Epithelial cell of esophagus (primary cell): Measurements from ENCODE around the gene GNAQ.
A peak's percentile ranks its signal among the peaks of the same experiment; 100 is the strongest.

Source experiments
- DNase-seq: peaks from one replicate; pipeline ENCODE4 v3.0.0; 2010; ENCODE audit warnings: low read depth
- H3K4me3 ChIP-seq: 2 replicates; pipeline ENCODE4 v1.5.1; 2011; ENCODE audit warnings: mild to moderate bottlenecking, low read length, control low read depth
- CTCF ChIP-seq: IDR thresholded peaks from 2 replicates; pipeline ENCODE4 v1.5.1; 2011; ENCODE audit warnings: low read depth, mild to moderate bottlenecking, low read length, control low read depth, inconsistent platforms; ENCODE audit not compliant: insufficient read depth; ENCODE audit errors: missing control alignments

GNAQ gene

GRCh38 chr9:77817590-77818311 is 213.9 kb downstream of the GNAQ start:
- no peak overlapping the region for H3K4me3 ChIP-seq
- no peak for DNase-seq
- no peak for TF ChIP-seq CTCF

GRCh38 chr9:77816641-77817341 is 214.8 kb downstream of the GNAQ start:
- no peak overlapping the region for H3K4me3 ChIP-seq
- peak; percentile 21 for DNase-seq
- TF ChIP-seq CTCF = no peak

GRCh38 chr9:77815260-77815659 is 216.4 kb downstream of the GNAQ start:
- DNase-seq = no peak
- no peak overlapping the region for H3K4me3 ChIP-seq
- TF ChIP-seq CTCF = no peak

GRCh38 chr9:77811832-77812231 is 219.8 kb downstream of the GNAQ start:
- no peak for TF ChIP-seq CTCF
- no peak overlapping the region for H3K4me3 ChIP-seq
- peak; percentile 42 for DNase-seq

GRCh38 chr9:77810637-77811119 is 220.9 kb downstream of the GNAQ start:
- no peak overlapping the region for H3K4me3 ChIP-seq
- no peak for TF ChIP-seq CTCF
- no peak for DNase-seq

GRCh38 chr9:77810047-77810446 is 221.6 kb downstream of the GNAQ start:
- no peak overlapping the region for H3K4me3 ChIP-seq
- no peak for DNase-seq
- no peak for TF ChIP-seq CTCF
